HG02970 (cell line): Measurements from ENCODE around the gene PIGX.
A peak's percentile ranks its signal among the peaks of the same experiment; 100 is the strongest.

ENCODE experiments used
- ATAC-seq: cut with Tn5 transposase; IDR thresholded peaks from one replicate; pipeline ENCODE4 v1.9.1; 2021; ENCODE audit warnings: mild to moderate bottlenecking, moderate library complexity, moderate number of reproducible peaks; ENCODE audit not compliant: unreplicated experiment, low FRiP score

The PIGX gene

DNA sequence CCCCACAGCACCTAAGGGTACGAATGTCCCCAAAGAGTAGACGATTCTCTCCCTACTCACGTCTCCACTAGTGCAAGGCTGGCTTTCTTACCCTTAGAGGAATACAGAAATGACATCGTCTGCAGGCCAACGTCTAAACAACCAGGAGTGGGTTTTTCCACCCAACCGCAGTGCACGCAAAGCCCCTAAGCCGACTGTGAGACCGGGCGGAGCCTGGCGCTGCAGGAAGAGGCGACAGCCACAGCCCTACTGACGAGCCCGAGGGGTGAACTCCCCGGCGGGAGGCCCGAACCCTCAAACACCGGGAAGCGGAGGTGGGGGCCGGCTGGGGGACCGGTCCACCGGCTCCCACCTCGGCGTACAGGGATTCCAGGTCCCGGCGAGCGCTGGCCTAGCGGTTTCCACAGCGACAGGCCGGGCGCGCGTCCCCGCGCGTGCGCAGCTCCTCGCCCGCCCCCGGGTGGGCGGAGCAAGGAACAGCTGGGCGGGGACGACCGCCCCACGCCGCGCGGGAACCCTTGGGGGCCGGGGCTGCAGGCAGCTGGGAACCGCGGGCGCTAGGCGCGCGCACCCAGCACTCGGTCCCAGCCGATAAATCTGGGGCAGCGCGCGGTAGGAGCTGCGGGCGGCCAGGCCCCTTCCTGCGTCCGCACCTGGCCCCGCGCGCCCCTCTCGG is at the start of gene PIGX, which contains the start of gene CEP19:
TSS of gene PIGX (plus strand) at position 540 of the 676 bp plus-strand sequence.
TSS of gene CEP19 (minus strand) at position 413 of the 676 bp plus-strand sequence. CDS start 3,593 bp downstream, outside the sequence.
- ATAC-seq = peak; percentile 74

- ATAC-seq = no peak
Observed at GRCh38 chr3:196662711-196663571, 49.2 kb upstream of the PIGX start.

- ATAC-seq = no peak
Observed at GRCh38 chr3:196666001-196666867, 45.9 kb upstream of the PIGX start.

DNA sequence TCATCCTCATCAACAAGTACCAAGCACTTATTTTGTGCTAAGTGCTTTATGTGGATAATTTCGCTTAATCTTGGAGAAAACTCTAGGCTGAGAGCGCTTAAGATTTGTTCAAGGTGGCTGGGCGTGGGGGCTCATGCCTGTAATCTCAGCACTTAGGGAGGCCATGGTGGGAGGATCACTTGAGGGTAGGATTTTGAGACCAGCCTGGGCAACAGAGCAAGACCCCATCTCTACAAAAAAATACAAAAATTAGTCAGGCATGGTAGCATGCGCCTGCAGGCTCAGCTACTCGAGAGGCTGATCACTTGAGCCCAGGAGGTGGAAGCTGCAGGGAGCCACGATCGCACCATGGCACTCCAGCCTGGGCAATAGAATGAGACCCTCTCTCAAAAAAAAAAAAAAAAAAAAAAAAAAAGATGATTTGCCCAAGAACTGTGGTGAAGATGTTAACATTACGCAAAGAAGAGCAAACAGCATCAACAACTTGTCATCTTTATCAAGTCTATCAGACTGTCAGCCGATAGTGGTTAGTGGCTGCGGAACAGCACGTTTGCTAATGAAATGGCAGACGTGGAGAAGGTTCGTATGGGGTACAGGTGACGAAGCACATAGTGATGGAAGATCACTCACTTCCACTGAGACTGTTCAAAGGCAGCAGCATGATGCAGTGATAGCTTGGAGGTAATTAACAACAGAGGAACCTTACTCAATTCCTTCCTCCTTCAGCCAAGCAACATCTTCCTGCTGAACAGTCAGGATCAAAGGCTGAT is 44.9 kb upstream of the PIGX start:
- ATAC-seq = no peak

GRCh38 chr3:196670339-196670738 is 41.8 kb upstream of the PIGX start:
- no peak for ATAC-seq

DNA sequence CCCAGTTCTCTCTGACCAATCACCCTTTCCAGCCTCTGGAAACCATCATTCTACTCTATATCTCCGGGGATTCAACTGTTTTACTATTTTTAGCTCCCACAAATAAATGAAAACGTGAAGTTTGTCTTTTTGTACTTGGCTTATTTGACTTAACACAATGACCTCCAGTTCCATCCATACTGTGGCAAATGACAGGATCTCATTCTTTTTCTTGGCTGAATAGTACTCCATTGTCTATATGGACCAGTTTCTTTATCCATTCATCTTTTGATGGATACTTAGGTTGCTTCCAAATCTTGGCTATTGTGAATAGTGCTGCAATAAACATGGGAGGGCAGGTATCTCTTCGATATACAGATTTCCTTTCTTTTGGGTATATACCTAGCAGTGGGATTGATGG is 38.5 kb upstream of the PIGX start:
- ATAC-seq = no peak

GRCh38 chr3:196677353-196677752 is 34.8 kb upstream of the PIGX start:
- ATAC-seq = no peak

DNA sequence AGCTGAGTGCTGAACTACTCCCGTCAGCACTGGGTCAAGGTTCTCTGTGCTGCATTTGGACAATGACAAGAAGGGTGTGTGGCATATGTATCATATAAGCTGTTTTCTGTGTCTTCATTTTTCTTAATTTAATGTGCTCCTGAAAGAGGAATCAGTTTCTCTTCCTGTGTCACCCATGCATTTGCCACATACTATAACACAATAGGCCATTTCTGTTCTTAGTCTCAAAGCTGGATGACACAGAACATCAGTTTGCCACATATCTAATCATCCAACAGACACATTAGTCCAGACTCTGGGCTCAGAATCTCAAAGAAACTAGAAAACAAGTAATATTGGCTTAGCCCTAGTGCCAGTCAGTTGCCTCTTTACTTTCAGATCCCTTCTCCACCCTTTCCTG is 34.2 kb upstream of the PIGX start:
- ATAC-seq = no peak

DNA sequence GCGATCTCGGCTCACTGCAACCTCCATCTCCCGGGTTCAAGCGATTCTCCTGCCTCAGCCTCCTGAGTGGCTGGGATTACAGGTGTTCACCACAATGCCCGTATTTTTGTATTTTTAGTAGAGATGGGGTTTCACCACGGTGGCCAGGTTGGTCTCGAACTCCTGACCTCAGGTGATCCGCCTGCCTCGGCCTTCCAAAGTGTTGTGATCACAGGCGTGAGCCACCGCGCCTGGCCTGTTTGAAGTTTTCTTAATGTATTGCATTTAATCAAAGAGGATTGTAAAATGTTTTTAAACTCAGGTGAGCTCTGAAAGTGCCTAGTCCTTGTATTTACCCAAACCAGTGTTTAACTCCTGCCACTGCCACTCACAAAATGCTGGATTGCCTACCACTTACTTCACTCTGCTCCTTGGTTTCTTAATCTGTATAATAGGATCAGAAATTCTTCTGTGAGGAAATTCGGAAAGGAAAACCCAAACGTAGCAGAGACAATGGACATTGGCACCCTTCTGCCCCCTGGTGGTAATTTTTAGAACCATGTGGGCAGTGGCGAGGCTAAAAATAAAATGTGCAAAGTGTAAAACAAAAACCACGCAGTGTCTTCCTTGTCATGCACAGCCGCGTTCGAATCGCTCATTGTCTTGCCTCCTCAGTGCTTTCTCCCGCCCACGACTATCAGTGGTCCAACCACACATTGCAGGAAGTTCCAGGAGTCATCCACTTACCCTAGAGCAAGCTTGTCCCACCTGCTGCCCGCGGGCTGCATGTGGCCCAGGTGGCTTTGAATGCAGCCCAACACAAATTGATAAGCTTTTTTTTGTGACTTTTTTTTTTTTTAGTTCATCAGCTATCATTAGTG is 27.4 kb upstream of the PIGX start:
- ATAC-seq = no peak

DNA sequence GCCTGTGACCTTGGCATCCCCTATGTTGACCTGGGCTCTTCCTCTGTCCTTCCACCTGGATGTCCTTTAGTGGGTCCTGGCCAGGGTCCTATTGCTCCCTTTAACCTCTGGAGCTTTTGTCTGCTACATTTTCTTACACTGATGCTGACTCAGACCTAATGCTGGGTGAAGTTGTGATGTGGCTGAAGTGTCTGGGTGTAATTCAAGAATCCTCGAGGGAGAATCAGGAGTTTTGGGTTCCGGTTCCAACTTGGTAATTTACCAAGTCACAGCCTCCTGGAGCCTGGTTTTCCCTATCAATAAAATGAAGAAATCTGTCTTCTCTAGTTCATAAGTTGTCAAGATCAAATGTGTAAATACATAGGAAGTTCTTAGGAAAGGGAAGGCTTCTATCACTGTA is 25.7 kb upstream of the PIGX start:
- no peak for ATAC-seq

DNA sequence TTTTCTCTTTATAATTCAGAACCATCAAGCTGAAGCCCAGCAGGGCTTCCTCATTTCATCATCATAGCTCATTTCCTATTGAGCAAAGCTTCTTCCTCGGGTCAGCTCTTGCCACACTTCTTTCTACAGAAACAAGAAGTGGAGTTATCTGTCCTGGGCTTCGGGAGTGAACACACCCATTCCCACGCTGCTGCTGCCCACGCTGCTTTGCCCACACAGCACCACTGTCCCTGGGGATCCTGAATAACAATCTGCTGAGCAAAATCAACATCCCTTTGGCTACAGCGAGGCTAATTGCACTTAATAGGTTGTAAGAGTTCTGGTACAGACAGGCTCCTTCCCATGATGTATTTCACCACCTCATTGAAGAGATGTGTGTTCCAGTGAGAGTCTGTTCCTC is 23.8 kb upstream of the PIGX start:
- no peak for ATAC-seq

GRCh38 chr3:196689941-196690660 is 22.1 kb upstream of the PIGX start:
- ATAC-seq = no peak

- no peak for ATAC-seq
Observed at GRCh38 chr3:196691386-196691785, 20.8 kb upstream of the PIGX start.

DNA sequence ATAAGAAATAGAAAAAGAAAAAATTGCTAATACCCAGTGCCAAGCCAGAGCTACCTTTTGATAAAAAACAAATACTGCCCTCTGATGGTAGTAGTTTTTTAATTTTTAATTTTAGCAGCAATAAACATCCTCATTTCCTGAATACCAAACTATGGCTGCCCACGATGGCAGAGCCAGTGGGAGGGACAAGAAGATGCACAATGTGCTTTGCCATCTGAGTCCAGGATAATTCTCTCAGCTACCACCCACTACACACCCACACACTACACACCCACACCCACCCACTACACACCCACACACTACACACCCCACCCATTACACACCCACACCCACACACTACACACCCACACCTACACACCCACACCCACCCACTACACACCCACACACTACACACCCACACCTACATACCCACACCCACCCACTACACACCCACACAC is 18.0 kb upstream of the PIGX start:
- ATAC-seq = no peak

DNA sequence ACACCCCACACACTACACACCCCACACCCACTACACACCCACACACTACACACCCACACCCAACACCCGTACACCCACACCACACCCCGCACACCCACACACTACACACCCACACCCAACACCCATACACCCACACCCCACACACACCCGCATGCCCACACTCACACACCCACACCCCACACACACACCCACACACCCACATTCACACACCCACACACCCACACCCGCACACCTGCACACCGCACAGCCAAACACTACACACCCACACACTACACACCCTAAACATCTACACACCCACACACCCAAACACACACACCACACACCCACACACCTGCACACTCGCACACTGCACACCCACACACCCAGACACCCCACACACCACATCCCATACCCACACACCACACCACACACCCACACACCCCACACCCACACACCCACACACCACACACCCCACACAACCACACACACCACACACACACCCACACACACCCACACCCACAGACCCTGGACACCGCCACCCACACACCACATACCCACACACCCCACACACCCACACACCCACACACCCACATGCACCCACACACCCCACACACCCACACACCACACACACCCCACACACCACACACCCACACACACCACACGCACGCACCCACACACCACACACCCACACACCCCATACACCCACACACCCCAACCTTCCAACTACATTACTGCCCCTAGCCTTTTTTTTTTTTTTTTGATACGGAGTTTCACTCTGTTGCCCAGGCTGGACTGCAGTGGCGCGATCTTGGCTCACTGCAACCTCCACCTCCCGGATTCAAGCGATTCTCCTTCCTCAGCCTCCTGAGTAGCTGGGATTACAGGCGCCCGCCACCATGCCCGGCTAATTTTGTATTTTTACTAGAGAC is 17.0 kb upstream of the PIGX start:
- no peak for ATAC-seq

GRCh38 chr3:196695849-196696226 is 16.3 kb upstream of the PIGX start:
- ATAC-seq = no peak

DNA sequence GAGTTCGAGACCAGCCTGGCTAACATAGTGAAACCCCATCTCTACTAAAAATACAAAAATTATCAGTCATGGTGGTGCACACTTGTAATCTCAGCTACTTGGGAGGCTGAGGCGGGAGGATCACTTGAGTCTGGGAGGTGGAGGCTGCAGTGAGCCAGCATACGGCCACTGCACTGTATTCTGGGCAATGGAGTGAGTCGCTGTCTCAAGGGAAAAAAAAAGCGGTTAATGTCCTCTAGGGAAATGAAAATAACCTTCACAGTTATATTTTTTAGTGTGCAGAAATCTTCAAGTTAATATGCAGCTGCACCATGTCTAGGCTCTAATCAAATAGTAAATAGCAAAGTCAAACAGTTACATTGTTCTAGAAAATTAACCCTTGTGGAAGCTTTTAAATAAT is 14.9 kb upstream of the PIGX start:
- no peak for ATAC-seq
